MG63 (cell line): ENCODE data around the gene PARP11. TPM values are rescaled to one million over a fixed set of nuclear protein-coding genes. Genes with fewer than 3 reads are reported as not detected.

Experiments
- DNase-seq: peaks from one replicate; pipeline ENCODE4 v3.0.0-alpha.2; 2020
- H3K27me3 ChIP-seq: fragments of 250-450 bp; sonication (Bioruptor Pico); 2 replicates; pipeline ENCODE4 v1.5.1; 2020; ENCODE audit warnings: mild to moderate bottlenecking, moderate library complexity
- H3K36me3 ChIP-seq: fragments of 250-450 bp; sonication (Bioruptor Pico); 2 replicates; pipeline ENCODE4 v1.5.1; 2020; ENCODE audit warnings: mild to moderate bottlenecking, moderate library complexity
- H3K4me3 ChIP-seq: fragments of 250-450 bp; sonication (Bioruptor Pico); 2 replicates; pipeline ENCODE4 v1.5.1; 2020; ENCODE audit warnings: mild to moderate bottlenecking, moderate library complexity
- H3K9me3 ChIP-seq: fragments of 250-450 bp; sonication (Bioruptor Pico); 2 replicates; pipeline ENCODE4 v1.5.1; 2020; ENCODE audit warnings: mild to moderate bottlenecking, moderate library complexity
- total RNA-seq: library from RNA; depleted of rRNA; stranded (reverse); fragments of >200 nt; shearing (Covaris generic); gene quantifications from 2 replicates; pipeline ENCODE4 v1.2.3, GENCODE V29; 2014; ENCODE audit warnings: low replicate concordance; rRNA removed

PARP11 gene
- total RNA-seq, 1 experiment from 2014 or later = 3.5 TPM

- no peak overlapping the region for H3K4me3 ChIP-seq
- no peaks in the 10 kb centered on the region for H3K27me3 ChIP-seq
- DNase-seq = no peak
- peaks cover 6% of the 10 kb centered on the region for H3K9me3 ChIP-seq
- no peaks in the 10 kb centered on the region for H3K36me3 ChIP-seq
Measured at GRCh38 chr12:3768911-3769447, 104.2 kb downstream of the PARP11 start.

DNA sequence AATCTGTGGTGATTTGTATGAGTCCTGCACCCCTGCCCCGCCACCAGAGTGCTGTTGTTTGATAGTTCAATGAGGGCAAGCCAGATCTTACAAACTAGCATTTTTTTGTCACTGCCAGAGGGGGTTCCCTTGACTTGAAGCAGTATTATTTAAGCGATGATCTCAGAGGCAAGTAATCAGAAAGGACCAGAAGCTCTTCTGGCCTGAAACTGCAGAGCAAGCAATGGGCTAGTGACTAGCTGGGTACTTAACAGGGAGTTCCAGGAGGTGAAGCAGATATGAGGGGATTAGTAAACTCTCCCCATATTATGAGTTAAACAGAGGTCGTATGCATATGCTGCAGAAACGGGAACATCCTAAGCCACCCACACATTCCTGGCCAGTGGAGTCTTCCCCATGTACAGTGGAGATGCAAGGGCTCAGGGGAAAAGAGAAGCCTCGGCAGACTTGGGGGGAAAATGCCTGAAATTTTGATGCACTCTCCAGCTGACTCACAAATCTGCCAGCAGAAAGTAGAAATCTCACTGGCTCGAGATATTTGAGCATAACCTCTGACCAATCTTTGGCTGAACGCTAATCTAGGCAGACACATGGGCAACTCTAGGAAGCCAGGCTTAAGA lies 112.0 kb downstream of the PARP11 start:
- Histone ChIP-seq H3K27me3 (no peaks in the 10 kb centered on the region), H3K36me3 (no peaks in the 10 kb centered on the region), H3K4me3 (no peak overlapping the region), H3K9me3 (no peaks in the 10 kb centered on the region)
- no peak for DNase-seq

GRCh38 chr12:3759878-3760277 lies 113.3 kb downstream of the PARP11 start:
- Histone ChIP-seq H3K27me3 (no peaks in the 10 kb centered on the region), H3K4me3 (no peak overlapping the region), H3K9me3 (no peaks in the 10 kb centered on the region), H3K36me3 (no peaks in the 10 kb centered on the region)
- DNase-seq = no peak

Other genes with a start within 250 kb of the PARP11 start
- 9.5 and 13.8 TPM in 2 replicates for gene CRACR2A, start 120.3 kb downstream of the PARP11 start, total RNA-seq